CD14-positive monocyte (primary cell): Measurements from ENCODE around the gene CARD19. TPM values are rescaled to one million over a fixed set of nuclear protein-coding genes. Genes with fewer than 3 reads are reported as not detected.
A peak's percentile ranks its signal among the peaks of the same experiment; 100 is the strongest.

ENCODE experiments used
- DNase-seq, 3 donors: peaks; one replicate each; pipeline ENCODE4 v3.0.0-alpha.2; 2011 to 2022
- H2AFZ ChIP-seq: 2 replicates; pipeline ENCODE4 v1.6.0; 2012; ENCODE audit warnings: mild to moderate bottlenecking, low read depth, low read length, inconsistent platforms; ENCODE audit not compliant: insufficient read depth, poor library complexity, severe bottlenecking
- H3K27ac ChIP-seq, 2 donors: 1 replicate in 1 of 2; 2 replicates in 1 of 2; pipeline ENCODE4 v1.5.1; 2012 to 2013; ENCODE audit warnings: low read length in 2 of 2, control low read depth in 1 of 2, inconsistent platforms in 1 of 2, low read depth in 1 of 2, mild to moderate bottlenecking in 1 of 2
- H3K27me3 ChIP-seq, 2 donors: one replicate each; pipeline versions ENCODE4 v1.6.0 to v1.6.1; 2011 to 2013; ENCODE audit warnings: low read length in 2 of 2; ENCODE audit not compliant: control insufficient read depth in 2 of 2, insufficient read depth in 2 of 2
- H3K36me3 ChIP-seq, 2 donors: replicated peaks in 1 of 2; 1 replicate in 1 of 2; 2 replicates in 1 of 2; pipeline versions ENCODE4 v1.5.1 to v1.6.1; 2012 to 2013; ENCODE audit warnings: low read length in 2 of 2, control low read depth in 1 of 2, inconsistent platforms in 1 of 2, mild to moderate bottlenecking in 1 of 2; ENCODE audit not compliant: insufficient read depth in 2 of 2, control insufficient read depth in 1 of 2
- H3K4me1 ChIP-seq, 2 donors: 1 replicate in 1 of 2; 2 replicates in 1 of 2; pipeline versions ENCODE4 v1.5.1 to v1.6.1; 2012 to 2013; ENCODE audit warnings: low read length in 2 of 2, control low read depth in 1 of 2, inconsistent platforms in 1 of 2, mild to moderate bottlenecking in 1 of 2, moderate library complexity in 1 of 2; ENCODE audit not compliant: insufficient read depth in 2 of 2, control insufficient read depth in 1 of 2
- H3K4me2 ChIP-seq: replicated peaks from 2 replicates; pipeline ENCODE3; 2012; ENCODE audit warnings: low read length, moderate library complexity, mild to moderate bottlenecking; ENCODE audit not compliant: poor library complexity, severe bottlenecking; ENCODE audit errors: extremely low read depth
- H3K4me3 ChIP-seq, 3 experiments: fragments of 200-600 bp in 1 of 3; sonication (generic) in 1 of 3; replicated peaks in 1 of 3; 1 replicate in 2 of 3; 2 replicates in 1 of 3; pipeline ENCODE4 v1.5.1; 2011 to 2013; ENCODE audit warnings: low read length in 3 of 3, mild to moderate bottlenecking in 3 of 3, control low read depth in 2 of 3, low read depth in 2 of 3, inconsistent platforms in 1 of 3, moderate library complexity in 1 of 3
- H3K79me2 ChIP-seq: 2 replicates; pipeline ENCODE4 v1.6.0; 2012; ENCODE audit warnings: mild to moderate bottlenecking, control low read depth, inconsistent platforms, low read length, moderate library complexity; ENCODE audit not compliant: insufficient read depth
- H3K9ac ChIP-seq: 2 replicates; pipeline ENCODE4 v1.6.0; 2017; ENCODE audit warnings: low read length, mild to moderate bottlenecking; ENCODE audit not compliant: insufficient read depth, poor library complexity, severe bottlenecking
- H3K9me3 ChIP-seq, 2 donors: replicated peaks in 1 of 2; 1 replicate in 1 of 2; 2 replicates in 1 of 2; pipeline versions ENCODE4 v1.5.1 to v1.6.1; 2012 to 2013; ENCODE audit warnings: low read length in 2 of 2, control low read depth in 1 of 2; ENCODE audit not compliant: control insufficient read depth in 1 of 2, insufficient read depth in 1 of 2
- H4K20me1 ChIP-seq: 2 replicates; pipeline ENCODE4 v1.6.0; 2012; ENCODE audit warnings: mild to moderate bottlenecking, low read length, control low read depth, moderate library complexity; ENCODE audit not compliant: insufficient read depth
- H3K27ac Mint-ChIP-seq, 7 donors: one replicate each; pipeline ENCODE4 v1.8.0; 2020; ENCODE audit warnings: mild to moderate bottlenecking in 7 of 7, mixed read lengths in 7 of 7, moderate library complexity in 6 of 7, inconsistent platforms in 2 of 7
- H3K27me3 Mint-ChIP-seq, 3 donors: one replicate each; pipeline ENCODE4 v1.8.0; 2021 to 2022; ENCODE audit warnings: low read depth in 3 of 3, mild to moderate bottlenecking in 3 of 3, mixed read lengths in 3 of 3, moderate library complexity in 3 of 3, inconsistent platforms in 1 of 3
- H3K36me3 Mint-ChIP-seq, 2 donors: one replicate each; pipeline ENCODE4 v1.8.0; 2020; ENCODE audit warnings: mixed read lengths in 2 of 2, inconsistent platforms in 1 of 2, mild to moderate bottlenecking in 1 of 2
- H3K4me1 Mint-ChIP-seq: one replicate; pipeline ENCODE4 v1.8.0; 2020; ENCODE audit warnings: mild to moderate bottlenecking, mixed read lengths
- H3K4me3 Mint-ChIP-seq, 2 donors: one replicate each; pipeline ENCODE4 v1.8.0; 2020; ENCODE audit warnings: mild to moderate bottlenecking in 2 of 2, mixed read lengths in 2 of 2, moderate library complexity in 1 of 2
- H3K9me3 Mint-ChIP-seq, 7 donors: one replicate each; pipeline ENCODE4 v1.8.0; 2020 to 2022; ENCODE audit warnings: mixed read lengths in 7 of 7, mild to moderate bottlenecking in 6 of 7, moderate library complexity in 6 of 7, inconsistent platforms in 2 of 7
- WGBS: methylation state at CpG from one replicate; pipeline ENCODE4 v1.1.5; 2013; ENCODE audit warnings: missing lambda C conversion rate; ENCODE audit not compliant: insufficient coverage; 5-methylcytosine and 5-hydroxymethylcytosine counted together
- intact Hi-C, 2 donors: fragments of 100-400 bp; cut with micrococcal nuclease; formaldehyde crosslinking; loops; one replicate each; pipeline versions ENCODE4 v1.15.0 to v1.15.1; 2023
- polyA plus RNA-seq, 3 donors: library from polyadenylated mRNA; depleted of rRNA in 1 of 3; unstranded in 2 of 3; stranded (reverse) in 1 of 3; fragments of 300-500 nt in 2 of 3; fragments of >200 nt in 1 of 3; fragmentation: Illumina TruSeq in 2 of 3; gene quantifications; 1 replicate in 2 of 3; 2 replicates in 1 of 3; pipeline ENCODE4 v1.2.3, GENCODE V29; 2012 to 2021
- TF ChIP-seq, protein P1 (sequence below): fragments of 200-600 bp; IDR thresholded peaks from one replicate; pipeline ENCODE4 v1.8.0; 2022; ENCODE audit warnings: antibody characterized with exemption, mild to moderate bottlenecking

CARD19 gene
- polyA plus RNA-seq, 3 donors, result 130 to 506 (median 137) TPM

DNA sequence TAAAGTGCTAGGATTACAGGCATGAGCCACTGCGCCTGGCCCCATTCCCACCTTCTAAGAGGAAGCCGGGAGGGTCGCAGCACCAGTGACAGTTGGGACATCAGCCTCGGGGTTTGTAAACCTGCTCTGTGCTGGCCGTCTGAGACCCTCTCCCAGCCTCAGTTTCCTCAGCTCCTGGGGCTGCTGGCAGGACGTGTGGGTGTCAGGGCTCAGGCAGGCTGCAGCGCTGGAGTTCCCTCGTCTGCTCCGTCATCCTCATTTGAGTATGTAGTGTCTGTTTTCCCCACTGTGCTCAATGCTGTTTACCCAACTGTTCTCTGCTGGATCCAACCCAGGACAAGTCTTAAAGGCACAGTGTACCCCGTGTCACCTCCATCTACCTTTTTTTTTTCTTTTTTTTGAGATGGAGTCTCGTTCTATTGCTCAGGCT lies 40.0 kb downstream of the CARD19 start:
- DNase-seq, result peak in 1 of 3 donors; percentile 44
- H3K9me3 ChIP-seq, result peaks cover 0 to 6% of the 10 kb centered on the region in 2 donors
- WGBS, result 52% methylated on average over 7 of the region's 11 CpGs
- H3K4me1 ChIP-seq, result peaks cover 51 to 53% of the 10 kb centered on the region in 2 donors
- peaks cover 0 to under 1% of the 10 kb centered on the region in 2 donors for H3K36me3 ChIP-seq
- TF ChIP-seq, protein P1, sequence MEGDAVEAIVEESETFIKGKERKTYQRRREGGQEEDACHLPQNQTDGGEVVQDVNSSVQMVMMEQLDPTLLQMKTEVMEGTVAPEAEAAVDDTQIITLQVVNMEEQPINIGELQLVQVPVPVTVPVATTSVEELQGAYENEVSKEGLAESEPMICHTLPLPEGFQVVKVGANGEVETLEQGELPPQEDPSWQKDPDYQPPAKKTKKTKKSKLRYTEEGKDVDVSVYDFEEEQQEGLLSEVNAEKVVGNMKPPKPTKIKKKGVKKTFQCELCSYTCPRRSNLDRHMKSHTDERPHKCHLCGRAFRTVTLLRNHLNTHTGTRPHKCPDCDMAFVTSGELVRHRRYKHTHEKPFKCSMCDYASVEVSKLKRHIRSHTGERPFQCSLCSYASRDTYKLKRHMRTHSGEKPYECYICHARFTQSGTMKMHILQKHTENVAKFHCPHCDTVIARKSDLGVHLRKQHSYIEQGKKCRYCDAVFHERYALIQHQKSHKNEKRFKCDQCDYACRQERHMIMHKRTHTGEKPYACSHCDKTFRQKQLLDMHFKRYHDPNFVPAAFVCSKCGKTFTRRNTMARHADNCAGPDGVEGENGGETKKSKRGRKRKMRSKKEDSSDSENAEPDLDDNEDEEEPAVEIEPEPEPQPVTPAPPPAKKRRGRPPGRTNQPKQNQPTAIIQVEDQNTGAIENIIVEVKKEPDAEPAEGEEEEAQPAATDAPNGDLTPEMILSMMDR, result no peak
- H3K4me1 Mint-ChIP-seq, result peaks cover 61% of the 10 kb centered on the region
- peak overlapping the region in 1 of 2 donors; percentile 48 for H3K4me3 Mint-ChIP-seq
- H3K27me3 ChIP-seq, result no peaks in the 10 kb centered on the region
- peaks cover 6 to 20% (median 12%) of the 10 kb centered on the region in 3 donors for H3K27me3 Mint-ChIP-seq
- intact Hi-C loops, result loop anchor here (5.0 to 10.0 kb wide), 2 partner anchors 39 to 429 kb away; partner anchors contain the start of gene CARD19 (in 1 of the 2)
- H3K4me3 ChIP-seq, result no peak overlapping the region
- H3K27ac ChIP-seq, result no peak overlapping the region
- no peak overlapping the region for H2AFZ ChIP-seq
- peaks cover 29% of the 10 kb centered on the region for H4K20me1 ChIP-seq
- H3K27ac Mint-ChIP-seq, result peak overlapping the region; percentile 38 to 97 (median 65)
- H3K36me3 Mint-ChIP-seq, result peaks cover 25 to 26% of the 10 kb centered on the region in 2 donors
- H3K9me3 Mint-ChIP-seq, result peaks cover 4 to 11% (median 7%) of the 10 kb centered on the region in 7 donors
- H3K4me2 ChIP-seq, result no peak overlapping the region
- H3K9ac ChIP-seq, result no peak overlapping the region
- H3K79me2 ChIP-seq, result peaks cover 30% of the 10 kb centered on the region

DNA sequence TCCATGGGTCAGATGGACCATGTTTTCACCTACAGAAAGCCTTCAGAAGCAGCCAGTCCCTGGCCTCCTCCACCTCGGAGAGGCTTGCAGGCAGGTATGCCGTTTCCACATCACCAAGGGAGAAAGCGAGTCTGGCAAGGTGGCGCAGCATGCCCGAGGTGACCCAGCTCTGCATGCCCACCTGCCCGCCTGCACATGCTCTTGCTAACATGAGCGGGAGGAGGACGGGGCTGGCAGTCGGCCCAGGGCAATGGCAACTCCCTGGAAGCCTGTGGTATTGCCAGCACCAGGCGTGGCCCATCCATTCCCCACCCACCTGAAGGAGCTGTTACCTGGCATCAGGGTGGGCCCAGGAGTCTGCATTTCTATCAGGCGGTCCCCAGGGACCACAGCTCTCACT lies 41.3 kb downstream of the CARD19 start:
- TF ChIP-seq, protein P1, result no peak
- peak overlapping the region in 3 of 7 donors; percentile 40 to 56 (median 53) for H3K27ac Mint-ChIP-seq
- H3K27me3 ChIP-seq, result no peaks in the 10 kb centered on the region
- no peaks in the 10 kb centered on the region for H3K36me3 ChIP-seq
- intact Hi-C loops, result loop anchor here (5.0 to 10.0 kb wide), 2 partner anchors 40 to 427 kb away; partner anchors contain the start of gene CARD19 (in 1 of the 2)
- H3K4me3 ChIP-seq, result no peak overlapping the region
- 88% methylated on average over 7 of the region's 11 CpGs for WGBS
- no peak overlapping the region for H3K4me3 Mint-ChIP-seq
- H3K36me3 Mint-ChIP-seq, result peaks cover 12 to 14% of the 10 kb centered on the region in 2 donors
- DNase-seq, result no peak
- peaks cover 17% of the 10 kb centered on the region for H3K79me2 ChIP-seq
- no peak overlapping the region for H2AFZ ChIP-seq
- H3K27ac ChIP-seq, result no peak overlapping the region
- H3K9me3 ChIP-seq, result peaks cover 0 to 6% of the 10 kb centered on the region in 2 donors
- H3K4me1 ChIP-seq, result peaks cover 39 to 43% of the 10 kb centered on the region in 2 donors
- no peak overlapping the region for H3K4me2 ChIP-seq
- H3K27me3 Mint-ChIP-seq, result peaks cover 6 to 17% (median 14%) of the 10 kb centered on the region in 3 donors
- no peak overlapping the region for H3K9ac ChIP-seq
- H3K4me1 Mint-ChIP-seq, result peaks cover 50% of the 10 kb centered on the region
- peaks cover 4 to 11% (median 7%) of the 10 kb centered on the region in 7 donors for H3K9me3 Mint-ChIP-seq
- H4K20me1 ChIP-seq, result peaks cover 16% of the 10 kb centered on the region
